Esophagus squamous epithelium (tissue), 4 donors: ENCODE results near the gene HSPA14.

ENCODE experiments used
- CTCF ChIP-seq, 6 experiments: fragments of 450-650 bp in 4 of 6; fragments of 200-600 bp in 2 of 6; sonication (generic) in 2 of 6; IDR thresholded peaks; one replicate each; pipeline ENCODE4 v1.5.1; 2016 to 2019; ENCODE audit warnings: antibody characterized with exemption in 6 of 6, mild to moderate bottlenecking in 4 of 6, moderate library complexity in 4 of 6
- POLR2A ChIP-seq, 4 donors: fragments of 450-650 bp; IDR thresholded peaks; one replicate each; pipeline ENCODE4 v1.6.1; 2017; ENCODE audit warnings: antibody characterized with exemption in 4 of 4, mild to moderate bottlenecking in 4 of 4, moderate library complexity in 3 of 4

- TF ChIP-seq POLR2A (IDR thresholded peaks at IDR 0.05) (no peak), CTCF (IDR thresholded peaks at IDR 0.05) (no peak)
These were observed 42.1 kb downstream of the HSPA14 start for GRCh38 chr10:14880229-14880628.
